RWPE2 (cell line): ENCODE data around the gene PPP1R2.

Experiments
- ATAC-seq: fragments of 200-7000 bp; cut with Tn5 transposase; 3 replicates; pipeline ENCODE4 v1.9.1; 2021; ENCODE audit warnings: low read depth
- DNase-seq: peaks from one replicate; pipeline ENCODE4 v3.0.0-alpha.2; 2020; ENCODE audit warnings: low spot score
- H3K27ac ChIP-seq: fragments of 450-650 bp; 2 replicates; pipeline ENCODE4 v1.5.1; 2017; ENCODE audit warnings: mild to moderate bottlenecking; ENCODE audit not compliant: poor library complexity, severe bottlenecking
- H3K27me3 ChIP-seq: fragments of 250-450 bp; sonication (Bioruptor Pico); 2 replicates; pipeline ENCODE4 v1.5.1; 2021; ENCODE audit warnings: mild to moderate bottlenecking, moderate library complexity; ENCODE audit not compliant: insufficient read depth, poor library complexity, severe bottlenecking
- H3K36me3 ChIP-seq: fragments of 250-450 bp; sonication (Bioruptor Pico); 2 replicates; pipeline ENCODE4 v1.5.1; 2020; ENCODE audit warnings: low read depth, mild to moderate bottlenecking, moderate library complexity
- H3K4me1 ChIP-seq: fragments of 250-450 bp; sonication (Bioruptor Pico); 2 replicates; pipeline ENCODE4 v1.5.1; 2021; ENCODE audit warnings: mild to moderate bottlenecking, moderate library complexity; ENCODE audit not compliant: insufficient read depth, poor library complexity, severe bottlenecking
- H3K4me3 ChIP-seq: fragments of 250-450 bp; sonication (Bioruptor Pico); 2 replicates; pipeline ENCODE4 v1.5.1; 2021; ENCODE audit warnings: mild to moderate bottlenecking, moderate library complexity; ENCODE audit not compliant: severe bottlenecking
- H3K9me3 ChIP-seq: fragments of 250-450 bp; sonication (Bioruptor Pico); 2 replicates; pipeline ENCODE4 v1.5.1; 2021; ENCODE audit warnings: mild to moderate bottlenecking, moderate library complexity; ENCODE audit not compliant: severe bottlenecking
- TF ChIP-seq, protein P1 (sequence below): fragments of 450-650 bp; IDR thresholded peaks from one replicate; pipeline ENCODE4 v1.5.1; 2017; ENCODE audit warnings: mild to moderate bottlenecking, moderate library complexity; ENCODE audit not compliant: poor library complexity, severe bottlenecking

PPP1R2 gene

DNA sequence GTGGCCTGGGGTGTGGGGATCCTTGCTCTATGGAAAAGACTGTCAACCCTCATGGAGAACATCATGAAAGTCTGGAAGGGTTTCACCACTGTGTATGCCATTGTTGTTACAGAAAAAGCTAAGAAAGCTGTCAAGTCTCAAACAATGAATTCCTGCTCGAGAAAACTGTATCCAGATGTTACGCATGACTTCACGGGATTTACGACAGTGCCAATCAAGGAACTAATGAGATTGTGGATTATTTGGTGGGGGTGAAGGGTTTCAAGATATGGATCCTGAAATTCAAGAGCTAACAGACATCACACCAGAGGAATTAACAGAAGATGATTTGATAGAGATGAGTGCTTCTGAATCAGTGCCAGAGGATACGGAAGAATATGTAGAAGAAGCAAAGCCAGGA lies 7.8 kb downstream of the PPP1R2 start:
- H3K27ac ChIP-seq, result no peak overlapping the region
- no peaks in the 10 kb centered on the region for H3K9me3 ChIP-seq
- H3K36me3 ChIP-seq, result 0 out of 2 replicates have a peak, but pooled peaks cover 2% of the 10 kb centered on the region
- ATAC-seq, result no peak
- DNase-seq, result no peak
- H3K27me3 ChIP-seq, result no peaks in the 10 kb centered on the region
- no peak overlapping the region for H3K4me3 ChIP-seq
- H3K4me1 ChIP-seq, result no peaks in the 10 kb centered on the region
- TF ChIP-seq, protein P1, sequence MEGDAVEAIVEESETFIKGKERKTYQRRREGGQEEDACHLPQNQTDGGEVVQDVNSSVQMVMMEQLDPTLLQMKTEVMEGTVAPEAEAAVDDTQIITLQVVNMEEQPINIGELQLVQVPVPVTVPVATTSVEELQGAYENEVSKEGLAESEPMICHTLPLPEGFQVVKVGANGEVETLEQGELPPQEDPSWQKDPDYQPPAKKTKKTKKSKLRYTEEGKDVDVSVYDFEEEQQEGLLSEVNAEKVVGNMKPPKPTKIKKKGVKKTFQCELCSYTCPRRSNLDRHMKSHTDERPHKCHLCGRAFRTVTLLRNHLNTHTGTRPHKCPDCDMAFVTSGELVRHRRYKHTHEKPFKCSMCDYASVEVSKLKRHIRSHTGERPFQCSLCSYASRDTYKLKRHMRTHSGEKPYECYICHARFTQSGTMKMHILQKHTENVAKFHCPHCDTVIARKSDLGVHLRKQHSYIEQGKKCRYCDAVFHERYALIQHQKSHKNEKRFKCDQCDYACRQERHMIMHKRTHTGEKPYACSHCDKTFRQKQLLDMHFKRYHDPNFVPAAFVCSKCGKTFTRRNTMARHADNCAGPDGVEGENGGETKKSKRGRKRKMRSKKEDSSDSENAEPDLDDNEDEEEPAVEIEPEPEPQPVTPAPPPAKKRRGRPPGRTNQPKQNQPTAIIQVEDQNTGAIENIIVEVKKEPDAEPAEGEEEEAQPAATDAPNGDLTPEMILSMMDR, result no peak

DNA sequence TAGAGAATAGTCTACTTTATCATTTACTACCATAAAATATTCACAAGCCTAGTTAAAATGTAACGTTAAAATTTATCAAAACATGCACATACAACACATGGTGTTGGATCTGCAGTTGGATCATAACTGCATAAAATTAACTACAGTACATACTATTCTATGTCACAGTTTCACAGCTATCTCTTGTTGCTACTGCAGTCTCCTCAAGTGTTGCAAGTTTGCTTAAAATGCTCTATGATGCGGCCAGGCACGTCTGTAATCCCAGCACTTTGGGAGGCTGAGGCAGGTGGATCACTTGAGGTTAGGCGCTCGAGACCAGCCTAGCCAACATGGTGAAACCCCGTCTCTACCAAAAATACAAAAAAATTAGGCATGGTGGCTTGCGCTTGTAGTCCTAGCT lies 10.3 kb downstream of the PPP1R2 start:
- H3K36me3 ChIP-seq, result peaks cover 10% of the 10 kb centered on the region
- ATAC-seq (no peak), DNase-seq (no peak)
- H3K9me3 ChIP-seq, result no peaks in the 10 kb centered on the region
- TF ChIP-seq, protein P1, result no peak
- no peak overlapping the region for H3K4me3 ChIP-seq
- no peak overlapping the region for H3K27ac ChIP-seq
- no peaks in the 10 kb centered on the region for H3K27me3 ChIP-seq
- no peaks in the 10 kb centered on the region for H3K4me1 ChIP-seq

DNA sequence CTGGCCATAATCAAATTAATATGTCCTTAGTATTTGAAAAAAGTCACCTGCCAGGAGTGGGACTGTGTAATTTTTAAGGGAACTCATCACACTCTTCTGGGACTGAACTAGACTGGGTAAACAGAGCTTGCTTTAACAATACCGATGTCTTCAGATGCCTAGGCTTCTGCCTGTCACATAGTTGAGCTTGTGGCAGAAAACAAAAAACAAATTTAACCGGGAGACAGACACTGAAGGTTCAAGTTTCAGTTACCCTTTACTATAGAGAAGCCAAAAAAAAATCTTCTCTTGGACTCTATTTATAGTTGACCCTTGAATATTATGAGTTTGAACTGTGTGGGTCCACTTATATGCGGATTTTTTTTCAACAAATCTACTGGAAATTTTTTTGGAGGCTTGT lies 10.8 kb downstream of the PPP1R2 start:
- peaks cover 10% of the 10 kb centered on the region for H3K36me3 ChIP-seq
- H3K27ac ChIP-seq, result no peak overlapping the region
- H3K27me3 ChIP-seq, result no peaks in the 10 kb centered on the region
- no peaks in the 10 kb centered on the region for H3K9me3 ChIP-seq
- ATAC-seq (no peak), DNase-seq (no peak)
- TF ChIP-seq, protein P1, result no peak
- no peak overlapping the region for H3K4me3 ChIP-seq
- no peaks in the 10 kb centered on the region for H3K4me1 ChIP-seq

DNA sequence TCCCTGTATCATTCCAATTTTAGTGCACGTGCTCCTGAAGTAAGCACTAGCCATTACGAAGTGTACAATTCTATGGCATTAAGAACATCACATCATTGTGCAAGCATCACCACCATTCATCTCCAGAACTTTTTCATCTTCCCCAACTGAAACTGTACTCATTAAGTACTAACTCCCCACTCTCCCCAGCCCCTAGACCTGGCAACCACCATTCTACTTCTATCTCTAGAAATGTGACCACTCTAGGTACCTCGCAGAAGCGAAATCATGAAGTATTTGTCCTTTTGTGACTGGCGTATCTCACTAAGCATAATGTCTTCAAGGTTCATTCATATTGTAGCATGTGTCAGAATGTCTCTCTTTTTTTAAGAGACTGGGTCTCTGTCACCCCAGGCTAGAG lies 11.4 kb downstream of the PPP1R2 start:
- DNase-seq (no peak), ATAC-seq (no peak)
- H3K9me3 ChIP-seq, result no peaks in the 10 kb centered on the region
- no peak overlapping the region for H3K27ac ChIP-seq
- no peaks in the 10 kb centered on the region for H3K27me3 ChIP-seq
- TF ChIP-seq, protein P1, result no peak
- H3K36me3 ChIP-seq, result peaks cover 10% of the 10 kb centered on the region
- H3K4me1 ChIP-seq, result no peaks in the 10 kb centered on the region
- no peak overlapping the region for H3K4me3 ChIP-seq

DNA sequence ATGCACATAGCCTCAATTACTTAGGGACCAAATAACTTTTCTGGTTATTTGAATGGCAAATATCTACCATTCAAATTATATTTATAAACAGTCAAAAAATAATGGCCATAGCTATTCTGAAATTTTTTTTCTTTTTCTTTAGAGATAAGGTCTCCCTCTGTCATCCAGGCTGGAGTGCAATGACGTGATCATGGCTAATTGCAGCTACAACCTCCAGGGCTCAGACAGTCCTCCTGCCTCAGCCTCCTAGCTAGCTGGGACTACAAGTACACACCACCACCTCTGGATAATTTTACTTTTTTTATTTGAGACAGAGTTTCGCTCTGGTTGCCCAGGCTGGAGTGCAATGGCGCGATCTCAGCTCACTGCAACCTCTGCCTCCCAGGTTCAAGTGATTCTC lies 16.6 kb downstream of the PPP1R2 start:
- Histone ChIP-seq H3K4me3 (no peak overlapping the region), H3K9me3 (no peaks in the 10 kb centered on the region), H3K27ac (no peak overlapping the region), H3K27me3 (no peaks in the 10 kb centered on the region), H3K4me1 (no peaks in the 10 kb centered on the region), H3K36me3 (peaks cover 20% of the 10 kb centered on the region)
- DNase-seq (no peak), ATAC-seq (no peak)
- TF ChIP-seq, protein P1, result no peak
